Activated CD8-positive, alpha-beta memory T cell treated with anti-CD3 and anti-CD28 coated beads, Interleukin-2, amount 50 U/mL, for 4 hours (primary cell): ENCODE measurements around the gene DPP3.

ENCODE experiments used
- DNase-seq: peaks from one replicate; pipeline ENCODE4 v3.0.0-alpha.2; 2020

Gene DPP3

DNA sequence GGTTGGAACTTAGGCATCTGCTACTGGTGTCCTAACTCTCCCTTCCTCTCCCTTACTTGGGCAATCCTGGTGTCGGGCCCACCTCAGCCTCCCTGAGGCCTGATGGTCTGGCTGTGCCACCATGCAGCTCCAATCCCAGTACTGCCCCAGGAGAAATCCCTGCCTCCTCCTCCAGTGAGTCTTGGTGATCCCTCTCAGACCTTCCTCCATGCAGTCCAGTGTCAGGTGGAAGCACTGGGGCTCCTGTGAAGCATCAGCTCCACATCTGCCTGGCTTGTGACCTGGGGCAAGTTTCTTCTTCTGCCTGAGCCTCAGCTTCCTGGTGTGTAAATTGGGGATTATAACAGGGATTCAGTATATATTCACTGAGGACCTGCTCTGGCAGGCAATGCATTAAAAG lies 15.3 kb upstream of the DPP3 start:
- no peak for DNase-seq

DNA sequence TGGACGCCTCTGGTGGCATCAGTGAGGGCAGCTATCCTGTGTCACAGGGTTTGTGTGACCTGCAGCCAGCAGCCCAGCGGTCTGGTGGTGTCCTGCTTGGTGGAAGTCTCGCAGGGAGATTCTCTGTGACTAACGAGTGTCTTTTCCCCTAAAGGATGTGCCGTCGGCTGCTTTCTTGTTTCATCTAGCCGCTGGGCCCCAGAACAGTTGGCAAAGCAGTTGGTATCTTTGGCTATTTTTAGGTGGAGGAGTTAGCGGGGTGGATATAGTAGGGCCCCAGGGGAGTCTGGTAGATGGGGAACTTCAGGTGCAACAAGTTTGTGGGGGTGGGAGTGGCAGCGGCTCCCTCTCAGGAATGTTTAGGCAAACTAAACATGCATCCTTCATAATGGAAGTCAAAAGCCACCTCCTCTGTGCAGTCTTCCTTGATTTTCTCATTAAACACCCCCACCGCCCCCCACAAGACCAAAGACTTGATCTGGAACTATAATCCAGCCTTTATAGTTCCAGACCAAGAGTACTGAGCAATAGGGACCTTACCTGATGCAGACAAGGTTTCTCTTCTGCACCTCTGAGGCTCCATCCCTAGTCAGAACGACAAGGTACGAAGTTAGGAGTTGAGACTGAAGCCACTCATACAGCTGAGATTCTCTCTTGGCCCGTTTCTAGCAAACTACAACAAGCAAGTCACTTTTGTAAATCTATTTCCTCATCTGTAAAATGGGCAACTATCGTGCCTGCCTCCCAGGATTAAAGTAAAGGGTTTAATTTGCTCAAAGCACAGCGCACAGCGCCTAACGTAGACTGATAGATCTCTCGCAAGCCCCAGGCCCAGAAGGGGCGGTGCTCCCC lies 14.6 kb upstream of the DPP3 start:
- DNase-seq = no peak

DNA sequence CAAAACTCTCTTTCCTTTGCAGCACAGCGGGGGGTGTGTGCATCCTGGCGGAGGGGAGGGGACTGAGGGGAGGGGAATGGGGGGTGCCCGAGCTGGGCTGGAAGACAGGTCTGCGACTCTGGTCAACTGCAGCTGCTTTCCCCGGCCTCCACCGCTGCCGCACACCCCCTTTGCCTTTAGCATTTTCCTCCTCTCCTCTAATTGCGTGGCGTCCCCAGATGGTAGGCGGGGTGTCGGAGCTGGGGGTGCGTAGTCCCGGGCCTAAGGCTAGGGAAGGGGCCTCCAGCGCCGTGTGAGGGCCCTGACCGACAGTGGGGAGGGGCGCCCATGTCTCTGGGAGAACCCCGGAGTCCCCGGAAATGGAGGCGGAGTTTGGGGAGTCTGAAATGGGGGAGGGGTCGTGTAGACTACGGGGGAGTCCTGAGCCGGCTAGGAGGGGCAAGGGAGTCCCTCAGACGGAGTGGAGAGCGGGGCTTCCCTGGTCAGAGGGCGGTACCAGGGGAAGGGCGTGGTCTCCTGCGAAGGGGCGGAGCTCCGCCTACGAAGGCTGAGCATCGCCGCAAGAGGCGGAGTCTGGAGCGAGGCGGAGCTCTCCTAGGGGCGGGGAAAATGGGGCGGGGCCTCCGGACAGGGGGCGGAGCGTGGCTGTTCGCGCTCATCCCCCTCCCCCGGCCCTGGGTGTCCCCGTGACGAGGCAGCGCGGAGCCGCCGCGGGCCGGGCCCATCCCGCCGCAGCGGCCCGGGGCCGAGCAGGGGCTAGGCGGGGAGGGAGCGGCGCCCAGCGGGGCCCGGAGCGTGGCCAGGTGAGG lies 13.8 kb upstream of the DPP3 start, which contains the start of gene PELI3:
TSS of gene PELI3 (plus strand) at position 681 of the 809 bp plus-strand sequence. CDS start 1,224 bp downstream, outside the sequence.
- DNase-seq = peak; percentile 95

DNA sequence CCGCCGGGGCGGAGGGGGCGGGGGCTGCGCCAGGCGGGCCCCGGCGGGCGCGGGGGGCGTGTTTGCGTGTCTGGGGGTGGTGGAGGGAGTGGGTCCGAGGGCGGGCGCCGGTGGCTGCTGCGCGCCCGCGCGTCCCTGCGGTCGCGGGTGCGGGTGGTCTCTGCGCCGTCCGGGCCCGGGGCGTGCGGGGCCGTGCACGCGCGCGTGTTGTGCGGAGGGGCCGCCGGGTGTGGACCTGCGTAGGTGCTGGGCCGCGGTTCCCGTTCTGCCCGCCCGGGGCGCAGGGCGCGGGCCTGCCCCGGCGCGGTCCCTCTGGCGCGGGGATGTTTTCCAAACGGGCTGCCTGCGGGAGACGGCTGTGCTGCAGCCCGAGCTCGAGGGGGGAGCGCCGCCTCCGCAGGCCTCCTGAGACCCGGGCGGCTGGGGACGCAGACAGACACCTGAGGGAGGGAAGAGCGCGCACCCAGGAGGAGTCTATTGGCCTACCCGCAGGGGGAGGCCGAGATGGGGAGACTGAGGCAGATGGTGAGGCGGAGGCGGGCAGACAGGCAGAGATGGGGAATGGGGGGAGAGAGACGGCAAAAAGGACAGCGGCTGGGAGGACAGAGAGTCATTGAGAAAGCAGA lies 13.1 kb upstream of the DPP3 start:
- no peak for DNase-seq

DNA sequence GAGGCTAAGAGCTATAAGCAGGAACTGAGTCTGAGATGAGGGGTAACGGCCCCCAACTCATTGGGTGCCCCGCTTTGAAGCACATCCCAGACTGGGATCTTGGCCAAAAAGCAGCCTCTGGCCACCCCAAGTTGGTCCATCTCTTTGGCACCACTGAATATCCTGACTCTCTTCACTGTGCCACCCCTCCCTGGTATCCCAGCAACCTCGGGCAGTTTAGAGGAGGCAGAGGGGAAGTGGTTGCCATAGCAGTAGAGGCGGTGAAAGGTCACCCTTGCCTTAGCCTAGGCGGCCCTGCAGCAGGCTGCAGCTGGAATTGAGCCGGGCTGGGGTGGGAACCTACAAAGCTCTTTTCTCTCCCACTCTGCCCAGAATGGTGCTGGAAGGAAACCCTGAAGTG lies 12.5 kb upstream of the DPP3 start:
- DNase-seq = no peak

DNA sequence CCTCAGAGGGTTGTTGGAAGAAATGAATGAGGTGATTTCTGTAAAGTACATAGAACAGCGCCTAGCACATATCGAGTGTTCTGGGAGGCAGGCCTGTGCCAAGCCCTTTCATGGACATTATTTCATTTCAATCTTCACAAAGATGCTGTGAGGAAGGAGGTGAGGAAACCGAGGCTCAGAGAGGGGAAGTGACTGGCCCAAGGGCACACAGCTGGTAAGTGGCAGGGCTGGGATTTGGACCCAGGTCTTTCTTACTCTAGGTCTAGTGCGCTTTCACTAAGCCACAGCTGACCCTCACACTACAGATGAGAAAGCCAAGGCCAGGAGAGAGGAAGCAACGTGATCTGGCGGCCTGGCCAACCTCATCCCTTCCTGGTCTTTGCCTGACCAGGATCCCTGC lies 11.5 kb upstream of the DPP3 start:
- DNase-seq = no peak

DNA sequence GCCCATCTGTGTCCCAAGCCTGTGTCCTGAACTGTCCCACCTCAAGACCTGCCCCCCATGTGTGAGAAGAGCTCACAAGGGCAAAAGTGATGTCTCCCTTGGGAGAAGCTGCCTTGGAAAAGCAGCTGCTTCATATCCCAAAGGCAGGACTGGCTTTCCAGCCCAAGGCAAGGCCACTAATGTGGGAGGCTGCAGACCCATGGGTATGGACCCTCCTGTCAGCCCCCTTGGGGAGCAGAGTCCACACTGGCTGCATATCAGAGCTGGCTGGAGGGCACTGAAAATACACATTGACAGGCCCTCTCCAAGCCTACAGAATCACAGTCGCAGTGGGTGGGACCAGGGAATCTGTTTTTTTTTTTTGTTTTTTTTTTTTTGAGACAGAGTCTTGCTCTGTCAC lies 10.8 kb upstream of the DPP3 start:
- DNase-seq = no peak

DNA sequence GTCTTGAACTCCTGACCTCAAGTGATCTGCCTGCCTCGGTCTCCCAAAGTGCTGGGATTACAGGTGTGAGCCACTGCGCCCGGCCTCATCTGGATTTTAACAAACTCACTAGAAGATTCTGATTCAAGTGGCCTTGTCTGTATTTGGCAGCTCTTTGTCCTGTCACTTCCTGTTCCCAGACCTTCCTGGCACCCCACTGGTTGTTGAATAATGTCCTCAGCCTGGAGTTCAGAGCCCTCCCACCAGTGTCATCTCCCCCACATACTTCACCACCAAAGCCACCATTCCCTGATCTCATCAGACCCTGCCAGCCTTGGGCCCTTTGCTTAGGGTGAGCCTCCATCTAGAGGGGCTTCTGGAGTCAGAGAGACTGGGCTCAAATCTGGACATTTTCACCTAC lies 10.2 kb upstream of the DPP3 start:
- DNase-seq = no peak

DNA sequence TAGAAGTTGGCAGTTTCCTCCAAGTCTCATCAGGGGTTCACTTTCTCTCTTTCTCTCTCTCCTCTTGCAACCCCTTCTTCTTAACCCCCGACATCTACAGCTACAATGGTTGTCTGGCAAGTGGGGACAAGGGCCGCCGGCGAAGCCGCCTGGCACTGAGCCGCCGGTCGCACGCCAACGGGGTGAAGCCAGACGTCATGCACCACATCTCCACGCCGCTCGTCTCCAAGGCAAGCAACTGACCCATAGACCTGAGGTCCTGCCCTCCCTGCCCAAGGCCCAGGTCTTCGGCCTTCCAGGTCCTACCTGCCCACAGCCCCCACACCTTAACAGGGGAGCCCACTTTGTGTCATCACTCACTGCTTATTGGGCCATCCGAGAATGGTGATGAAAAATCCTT lies 9.1 kb upstream of the DPP3 start:
- no peak for DNase-seq

DNA sequence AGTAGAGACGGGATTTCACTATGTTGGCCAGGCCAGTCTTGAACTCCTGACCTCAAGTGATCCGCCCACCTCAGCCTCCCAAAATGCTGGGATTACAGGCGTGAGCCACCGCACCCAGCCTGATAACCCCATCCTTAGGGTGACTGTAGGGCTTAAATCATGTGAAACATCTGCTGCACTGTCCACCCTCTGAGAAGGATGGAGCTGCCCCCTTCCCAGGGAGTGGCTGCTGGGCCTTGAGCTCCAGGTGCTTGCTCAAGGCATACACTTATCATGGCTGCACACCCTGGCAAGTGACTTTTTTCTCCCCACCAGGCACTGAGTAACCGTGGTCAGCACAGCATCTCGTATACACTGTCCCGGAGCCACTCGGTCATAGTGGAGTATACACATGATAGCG lies 8.2 kb upstream of the DPP3 start:
- no peak for DNase-seq

DNA sequence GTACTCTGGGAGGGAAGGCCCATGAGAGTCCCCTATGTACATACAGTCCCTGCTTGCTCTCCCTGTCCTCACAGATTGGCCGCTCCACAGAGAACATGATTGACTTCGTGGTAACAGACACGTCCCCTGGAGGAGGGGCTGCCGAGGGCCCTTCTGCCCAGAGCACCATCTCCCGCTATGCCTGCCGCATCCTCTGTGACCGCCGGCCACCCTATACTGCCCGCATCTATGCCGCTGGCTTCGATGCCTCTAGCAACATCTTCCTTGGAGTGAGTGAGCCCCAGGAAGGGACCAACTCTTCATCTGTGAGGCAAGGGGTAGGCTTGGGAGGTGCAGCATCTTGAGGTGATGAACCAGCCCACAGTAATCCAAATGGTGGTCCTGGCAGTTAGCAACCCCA lies 7.1 kb upstream of the DPP3 start:
- no peak for DNase-seq

DNA sequence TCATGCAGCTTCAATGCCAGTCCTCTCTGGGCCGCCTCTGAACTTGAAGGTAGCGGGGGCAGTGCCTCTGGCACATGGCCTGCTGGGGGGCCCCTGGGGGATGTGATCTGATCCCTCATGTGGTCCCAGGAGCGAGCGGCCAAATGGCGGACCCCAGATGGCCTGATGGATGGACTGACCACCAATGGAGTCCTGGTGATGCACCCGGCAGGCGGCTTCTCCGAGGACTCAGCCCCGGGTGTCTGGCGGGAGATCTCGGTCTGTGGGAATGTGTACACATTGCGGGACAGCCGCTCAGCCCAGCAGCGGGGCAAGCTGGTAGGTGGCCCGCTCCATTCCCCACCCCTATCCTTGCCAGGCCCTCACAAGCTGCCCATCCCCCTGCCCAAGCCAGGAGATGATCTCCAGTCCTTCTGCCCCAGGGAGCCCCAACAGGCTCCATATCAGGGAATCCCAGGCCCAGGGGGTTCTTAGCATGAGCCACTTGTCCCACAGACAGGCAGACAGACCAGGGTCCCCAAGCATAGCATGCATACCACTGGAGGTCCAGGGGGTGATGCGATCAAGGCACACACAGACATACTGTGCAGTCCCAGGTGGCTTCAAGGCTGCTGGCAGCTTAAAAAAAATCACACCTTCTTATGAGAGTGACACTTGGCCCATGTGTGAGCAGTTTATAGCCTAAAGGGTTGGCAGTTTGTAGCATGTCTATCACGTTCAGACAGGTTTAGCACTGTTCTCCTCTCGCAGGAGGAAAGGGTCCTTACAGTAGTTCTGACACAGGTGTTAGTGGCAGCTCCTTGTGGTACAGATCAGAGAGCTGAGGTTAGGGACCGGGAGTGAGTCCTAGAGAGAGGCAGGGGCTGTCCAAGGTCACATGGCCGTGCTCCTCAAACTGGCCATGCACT lies 6.4 kb upstream of the DPP3 start:
- no peak for DNase-seq

DNA sequence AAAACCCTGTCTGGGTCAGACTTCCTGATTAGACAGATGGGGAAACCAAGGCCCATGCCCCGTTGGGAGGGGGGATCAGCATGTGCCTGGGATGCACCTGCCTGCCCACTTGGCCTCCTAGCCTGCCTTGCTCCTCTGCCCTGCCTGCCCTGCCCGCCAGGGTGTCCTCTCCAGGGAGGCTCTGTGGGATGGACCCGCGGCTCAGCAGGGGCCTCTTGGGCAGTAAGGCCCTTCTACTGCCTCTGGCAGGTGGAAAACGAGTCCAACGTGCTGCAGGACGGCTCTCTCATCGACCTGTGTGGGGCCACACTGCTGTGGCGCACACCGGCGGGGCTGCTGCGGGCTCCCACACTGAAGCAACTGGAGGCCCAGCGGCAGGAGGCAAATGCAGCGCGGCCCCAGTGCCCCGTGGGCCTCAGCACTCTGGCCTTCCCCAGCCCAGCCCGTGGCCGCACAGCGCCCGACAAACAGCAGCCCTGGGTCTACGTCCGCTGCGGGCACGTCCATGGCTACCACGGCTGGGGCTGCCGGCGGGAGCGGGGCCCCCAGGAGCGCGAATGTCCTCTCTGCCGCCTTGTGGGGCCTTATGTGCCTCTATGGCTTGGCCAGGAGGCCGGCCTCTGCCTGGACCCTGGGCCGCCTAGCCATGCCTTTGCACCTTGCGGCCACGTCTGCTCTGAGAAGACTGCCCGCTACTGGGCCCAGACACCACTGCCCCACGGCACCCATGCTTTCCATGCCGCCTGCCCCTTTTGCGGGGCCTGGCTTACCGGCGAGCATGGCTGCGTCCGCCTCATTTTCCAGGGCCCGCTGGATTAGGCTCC lies 4.7 kb upstream of the DPP3 start:
- no peak for DNase-seq

DNA sequence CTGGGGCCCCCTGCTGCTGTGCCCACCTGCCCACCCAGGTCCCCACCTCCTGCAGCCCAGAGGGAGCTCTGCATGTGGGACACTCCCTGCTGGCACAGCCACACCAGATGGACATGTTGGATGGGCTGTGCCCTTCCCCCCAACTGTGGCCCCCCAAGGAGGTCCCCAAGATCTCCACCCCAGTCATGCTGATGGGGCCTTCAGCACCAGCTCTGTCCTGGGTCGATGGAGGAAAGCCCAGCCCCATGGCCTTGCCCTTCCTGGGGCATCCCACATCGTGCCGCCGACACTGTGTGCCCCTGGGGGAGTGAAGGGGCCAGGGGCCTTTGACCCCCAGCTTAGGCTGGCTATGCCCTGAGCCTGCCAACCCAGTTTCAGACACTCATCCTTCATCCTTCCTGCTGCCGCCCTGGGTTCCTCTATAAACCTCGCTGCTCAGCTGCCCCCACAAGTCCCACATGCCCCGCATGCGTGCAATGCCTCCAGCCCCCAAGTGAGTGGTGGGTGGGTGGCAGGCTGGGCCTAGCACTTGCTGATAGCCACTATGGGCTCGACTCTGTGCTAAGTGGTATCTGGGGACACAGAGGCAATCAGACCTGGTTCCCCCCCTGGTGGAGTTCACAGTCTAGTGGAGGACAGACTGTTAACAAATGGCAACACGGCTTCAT lies 3.9 kb upstream of the DPP3 start:
- no peak for DNase-seq

DNA sequence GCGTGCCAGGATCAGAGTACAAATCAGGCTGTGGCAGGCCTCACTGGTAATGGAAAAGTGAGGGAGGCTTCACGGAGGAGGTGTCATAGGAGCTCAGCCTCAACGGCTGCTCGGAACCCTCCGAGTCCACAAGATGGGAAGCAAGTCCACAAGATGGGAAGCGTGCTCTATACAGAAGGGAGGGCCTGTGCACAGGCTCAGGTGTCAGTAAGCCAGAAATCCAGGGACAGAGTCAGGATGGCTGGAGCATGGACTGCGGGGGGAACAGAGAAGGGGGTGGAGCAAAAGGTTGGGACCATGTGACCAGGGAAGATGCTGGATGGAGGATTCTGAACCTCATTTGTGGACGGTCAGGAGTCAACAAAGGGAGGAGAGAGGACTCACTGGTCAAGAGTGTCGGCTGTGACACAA lies 3.4 kb upstream of the DPP3 start:
- no peak for DNase-seq

DNA sequence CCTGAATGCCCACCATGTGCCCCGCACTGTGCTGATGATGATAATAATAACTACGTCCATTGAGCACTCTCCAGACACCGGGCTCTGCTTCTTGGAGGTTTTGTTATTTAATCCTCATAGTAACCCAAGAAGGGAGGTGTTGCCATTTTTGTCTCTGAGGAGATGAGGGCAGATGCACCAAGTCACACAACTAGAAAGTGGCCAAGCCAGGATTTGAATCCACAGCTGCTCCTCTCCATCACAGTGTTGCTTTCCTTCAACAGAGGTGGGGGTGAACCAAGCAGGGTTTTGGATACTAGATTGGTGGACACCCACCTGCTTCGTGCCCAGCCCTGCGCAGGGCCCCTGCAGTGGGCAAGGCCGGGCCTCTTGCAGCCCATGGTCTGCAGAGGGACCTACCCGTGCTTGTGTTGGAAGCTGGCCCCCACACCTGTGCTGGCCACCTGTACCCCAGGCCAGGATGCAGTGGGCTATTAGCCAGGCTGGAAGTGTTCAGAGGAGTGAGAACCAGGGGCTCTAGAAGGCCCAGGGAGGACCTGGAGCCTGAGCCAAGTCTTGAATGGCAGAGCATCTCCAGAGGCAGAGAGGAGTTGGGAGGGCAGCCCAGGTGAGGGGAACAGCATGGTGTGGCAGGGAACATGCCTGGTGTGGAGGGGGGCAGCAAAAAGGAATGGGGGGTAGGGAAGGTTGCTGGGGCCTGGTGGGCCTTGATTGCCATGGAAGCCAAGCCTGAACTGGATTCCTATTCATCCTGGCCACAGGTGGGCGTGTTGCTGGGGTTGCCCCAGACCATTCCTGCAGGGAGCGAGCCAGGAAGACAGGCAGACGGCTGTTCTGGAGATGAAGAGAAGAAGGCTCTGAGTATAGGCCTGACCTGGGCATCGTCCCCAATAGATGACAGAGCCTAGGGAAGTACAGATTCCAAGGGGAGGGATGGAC lies 2.7 kb upstream of the DPP3 start:
- no peak for DNase-seq

DNA sequence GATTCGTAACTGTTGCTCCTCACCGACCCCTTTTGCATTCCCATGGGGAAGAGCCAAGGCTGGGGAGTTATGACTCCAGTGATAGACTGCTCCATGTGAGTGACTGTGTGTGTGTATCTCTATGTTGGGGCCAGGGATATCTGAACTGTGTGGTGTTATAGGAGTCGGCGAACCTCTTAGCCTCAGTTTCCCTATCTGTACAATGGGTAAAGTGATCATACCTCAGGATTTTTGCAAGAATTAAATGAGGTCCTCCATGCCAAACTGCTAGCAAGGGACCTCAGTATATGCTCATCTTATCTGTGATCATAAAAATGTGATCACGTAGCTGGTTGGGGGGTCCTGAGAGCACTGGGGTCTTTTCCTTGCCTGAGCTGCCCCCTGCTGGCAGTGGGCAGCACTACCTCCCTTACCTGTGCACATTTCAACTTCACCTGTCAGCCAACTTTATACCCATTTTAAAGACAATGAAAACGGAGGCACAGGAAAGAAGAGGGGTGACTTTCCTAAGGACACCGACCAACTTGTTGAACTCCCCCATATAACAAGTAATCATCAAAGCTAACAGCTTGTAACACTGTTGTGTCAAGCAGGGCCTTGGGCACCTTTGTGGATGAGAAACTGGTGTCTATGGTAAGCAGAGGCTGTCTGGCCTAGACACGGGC lies 1.4 kb upstream of the DPP3 start:
- peak; percentile 39 for DNase-seq

DNA sequence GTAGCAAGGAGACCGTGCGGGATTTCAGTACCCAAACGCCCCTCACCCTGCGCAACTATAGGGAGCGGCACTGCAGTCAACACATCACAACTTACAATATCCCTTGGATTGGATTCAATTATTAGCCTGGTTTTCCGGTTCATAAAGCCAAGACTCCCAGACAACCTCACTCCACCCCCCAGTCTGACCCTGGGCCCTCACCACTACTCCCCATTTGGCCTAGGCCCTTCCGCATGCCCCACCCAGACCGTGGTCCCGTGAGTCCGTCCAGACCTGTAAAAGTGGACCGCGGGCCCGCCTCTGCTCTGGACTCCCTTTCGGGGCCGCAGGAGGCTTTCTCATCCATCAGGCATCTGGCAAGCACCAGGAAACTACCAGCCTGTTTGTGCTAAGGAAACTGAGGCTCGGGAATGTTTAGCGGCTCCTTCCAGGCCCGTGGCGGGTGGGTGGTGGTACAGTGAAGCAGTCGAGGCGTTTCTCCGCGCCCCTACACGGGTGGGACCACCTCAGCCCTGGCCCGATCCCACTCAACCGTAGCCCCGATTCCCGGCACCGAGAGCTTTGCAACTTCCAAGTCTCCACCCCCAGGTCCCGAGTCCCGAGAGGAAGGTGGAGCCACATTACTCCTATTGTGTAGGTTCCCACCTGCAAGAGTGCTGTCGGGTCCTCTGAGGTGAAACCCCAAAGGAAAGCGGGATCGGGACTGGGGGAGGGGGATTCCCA lies 679 bp upstream of the DPP3 start:
- DNase-seq = no peak
